HG03025 (cell line): ENCODE data around the gene TOMM5.

Source experiments
- ATAC-seq: cut with Tn5 transposase; IDR thresholded peaks from one replicate; pipeline ENCODE4 v1.9.1; 2021; ENCODE audit warnings: mild to moderate bottlenecking, moderate library complexity; ENCODE audit not compliant: unreplicated experiment, low FRiP score

Gene TOMM5

DNA sequence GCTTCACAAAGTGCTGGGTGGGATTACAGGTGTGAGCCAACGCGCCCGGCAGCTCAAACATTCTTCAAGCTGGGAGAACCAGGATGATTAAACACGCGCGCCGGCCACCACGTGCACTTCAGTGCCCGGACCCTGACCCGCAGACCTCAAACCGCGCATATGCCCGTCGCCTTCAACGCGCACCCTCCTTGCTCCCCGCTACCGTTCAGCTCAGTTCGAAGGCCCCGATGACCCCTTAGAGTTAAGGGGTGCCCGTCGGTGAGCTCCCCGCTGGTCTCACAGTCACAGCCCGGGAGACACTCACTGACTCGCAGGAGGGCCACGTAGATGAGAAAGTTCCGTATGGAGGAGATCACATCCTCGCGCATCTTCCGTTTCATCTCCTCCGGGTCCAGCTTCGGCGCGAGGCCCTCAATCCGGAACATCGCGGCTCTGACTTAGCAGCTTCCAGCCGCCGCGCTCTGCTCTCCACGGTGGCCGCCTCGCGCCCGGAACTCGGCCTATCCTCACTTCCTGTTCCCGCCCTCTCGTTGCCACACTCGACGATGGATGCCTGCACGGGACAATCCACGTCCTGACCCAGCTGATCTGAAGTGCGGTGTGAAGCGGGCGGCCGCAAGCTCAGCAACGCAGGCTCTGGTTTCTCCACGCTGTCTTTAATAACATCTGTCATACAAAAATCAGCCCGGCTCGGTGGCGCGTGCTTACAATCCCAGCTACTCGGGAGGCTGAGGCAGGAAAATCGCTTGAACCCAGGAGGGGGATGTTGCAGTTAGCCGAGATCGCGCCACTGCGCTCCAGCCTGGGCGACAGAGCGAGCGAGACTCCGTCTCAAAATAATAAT is at the start of gene TOMM5:
TOMM5 (minus strand) TSS at position 490 of the 844 bp plus-strand sequence; CDS start at position 425, 65 bp downstream.
- peak; percentile 83 for ATAC-seq

DNA sequence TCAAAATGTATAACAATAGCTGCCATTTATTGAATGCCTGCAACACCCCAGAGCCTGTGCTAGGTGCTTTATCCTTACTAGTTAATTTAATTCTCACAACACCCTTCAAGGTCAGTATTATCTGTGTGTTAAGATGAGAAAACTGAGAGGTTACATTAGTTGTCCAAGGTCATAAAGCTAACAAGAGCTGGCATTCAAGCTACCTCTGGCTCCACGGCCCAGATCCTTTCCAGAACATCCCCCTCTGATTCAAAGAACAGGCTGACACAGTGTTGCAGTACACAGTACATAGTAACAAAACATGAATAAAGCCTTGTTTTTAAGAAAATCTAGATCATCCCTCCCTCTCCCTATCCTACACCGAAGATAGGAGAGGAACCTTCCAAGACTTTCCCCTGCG is 48.9 kb upstream of the TOMM5 start:
- no peak for ATAC-seq

DNA sequence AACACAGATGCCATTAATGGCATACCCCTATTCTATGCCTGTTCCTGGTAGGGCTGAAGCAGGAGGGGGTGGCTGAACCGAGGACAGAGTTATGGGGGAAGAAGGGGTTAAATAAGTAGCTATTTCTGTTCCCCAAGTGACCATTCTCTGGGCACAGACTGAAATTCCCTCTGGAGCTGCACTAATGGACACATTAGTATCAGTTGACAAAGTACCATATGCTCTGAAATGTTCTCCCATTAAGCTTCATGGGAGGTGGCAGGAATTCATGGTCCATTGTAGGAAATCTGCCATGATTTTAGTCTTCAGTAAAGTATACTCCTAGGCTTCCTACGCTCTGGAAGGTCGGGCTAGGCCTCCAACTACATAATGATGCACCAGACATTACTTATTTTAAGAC is 47.8 kb upstream of the TOMM5 start:
- no peak for ATAC-seq

DNA sequence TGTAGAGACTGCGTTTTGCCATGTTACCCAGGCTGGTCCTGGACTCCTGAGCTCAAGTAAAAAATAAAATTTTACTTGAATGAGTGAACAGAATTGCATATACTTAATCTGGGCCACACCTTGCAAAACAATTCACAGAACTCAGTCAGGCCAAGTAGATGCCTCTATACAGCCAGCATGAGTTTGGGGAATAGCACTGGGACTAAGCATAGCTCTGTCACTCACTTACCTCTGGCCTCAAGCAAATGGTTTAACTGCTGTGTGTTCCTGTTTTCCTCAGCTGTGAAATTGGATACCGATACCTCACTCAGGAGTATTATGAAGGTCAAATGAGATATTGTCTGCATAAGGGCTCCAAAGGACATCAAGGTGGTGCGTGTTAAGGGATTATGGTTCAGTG is 47.4 kb upstream of the TOMM5 start:
- ATAC-seq, result no peak

DNA sequence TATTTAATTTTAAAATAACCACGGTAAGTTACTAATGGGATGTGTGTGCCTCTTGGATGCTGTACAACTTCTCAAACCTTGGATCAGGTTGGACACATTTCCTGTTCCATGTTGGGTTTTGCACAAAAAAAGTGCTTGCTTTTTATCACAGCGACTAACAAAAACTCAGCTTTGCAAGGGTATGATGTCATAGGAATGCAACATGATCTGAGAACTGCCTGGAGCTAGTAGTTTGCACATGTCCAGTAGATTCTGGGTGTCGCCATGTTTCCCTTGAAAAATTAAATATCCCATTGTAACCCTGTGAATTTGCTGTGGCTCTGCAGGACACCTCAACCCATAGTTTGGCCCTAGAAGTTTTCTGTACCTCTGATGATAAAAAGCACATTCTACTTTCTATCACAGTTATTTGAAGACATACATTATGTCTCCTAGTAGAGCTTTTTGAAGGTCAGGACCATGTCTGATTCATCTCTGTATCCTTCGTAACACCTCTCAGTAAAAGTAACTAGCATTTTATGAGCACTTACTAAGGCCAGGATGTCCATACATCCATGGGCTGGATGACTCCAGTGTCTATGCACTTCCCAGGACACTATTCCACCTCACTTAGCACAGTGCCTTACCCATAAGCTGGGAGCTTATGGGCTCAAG is 46.8 kb upstream of the TOMM5 start:
- ATAC-seq, result no peak

DNA sequence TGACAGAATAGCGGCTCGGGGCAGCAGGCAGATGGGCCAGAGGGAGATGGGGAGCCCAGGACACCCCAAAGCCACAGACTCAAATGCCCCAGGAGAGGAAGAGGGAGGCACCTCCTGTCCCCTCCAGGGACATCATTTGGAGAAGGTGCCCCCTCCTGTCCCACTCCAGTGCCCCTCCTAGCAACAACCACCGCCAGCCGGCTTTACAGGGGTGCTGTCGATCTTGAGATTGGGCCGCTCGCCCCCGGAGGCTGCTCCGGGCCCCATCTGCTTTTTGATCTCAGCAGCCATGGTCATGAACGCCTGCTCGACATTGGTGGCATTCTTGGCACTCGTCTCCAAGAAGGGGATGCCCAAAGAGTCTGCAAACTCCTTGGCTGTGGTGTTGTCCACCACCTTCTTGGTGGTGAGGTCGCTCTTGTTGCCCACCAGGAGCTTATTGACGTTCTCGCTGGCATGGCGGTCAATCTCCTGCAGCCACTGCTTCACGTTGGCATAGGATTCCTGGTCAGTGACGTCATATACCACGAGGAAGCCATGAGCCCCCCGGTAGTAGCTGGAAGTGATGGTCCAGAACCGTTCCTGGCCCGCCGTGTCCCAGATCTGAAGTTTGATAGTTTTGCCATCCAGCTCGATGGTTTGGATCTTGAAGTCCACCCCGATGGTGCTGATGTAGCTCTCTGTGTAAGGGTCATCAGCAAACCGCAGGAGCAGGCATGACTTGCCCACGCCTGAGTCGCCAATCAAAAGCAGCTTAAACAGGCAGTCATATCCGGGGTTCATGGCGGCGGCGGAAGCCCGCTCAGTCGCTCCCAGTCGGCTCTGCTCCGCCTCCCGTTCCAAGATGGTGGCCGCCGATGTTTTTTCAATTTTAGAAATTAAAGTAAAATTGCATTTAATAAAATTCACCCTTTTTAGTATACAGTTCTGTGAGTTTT is 44.4 kb upstream of the TOMM5 start:
- no peak for ATAC-seq

DNA sequence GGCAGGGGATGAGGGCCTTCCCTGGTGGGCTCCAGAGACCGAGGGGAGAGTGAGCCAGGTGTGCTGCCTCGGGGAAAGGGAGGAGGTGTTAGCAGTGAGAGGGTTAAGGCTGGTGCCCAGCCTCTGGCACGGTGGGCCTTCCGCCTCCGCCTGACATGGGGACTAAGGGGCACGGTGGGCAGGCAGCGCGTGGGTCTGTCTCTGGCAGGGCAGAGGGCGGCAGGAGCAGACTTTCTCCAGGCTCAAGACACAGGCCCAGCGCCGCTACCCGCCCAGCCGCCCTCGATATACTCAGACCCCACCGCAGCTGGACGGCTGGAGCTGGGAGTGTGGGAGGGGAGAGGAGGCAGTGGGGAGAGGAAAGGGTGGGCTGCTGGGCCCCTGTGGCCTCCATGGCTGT is 43.4 kb upstream of the TOMM5 start:
- ATAC-seq, result no peak

DNA sequence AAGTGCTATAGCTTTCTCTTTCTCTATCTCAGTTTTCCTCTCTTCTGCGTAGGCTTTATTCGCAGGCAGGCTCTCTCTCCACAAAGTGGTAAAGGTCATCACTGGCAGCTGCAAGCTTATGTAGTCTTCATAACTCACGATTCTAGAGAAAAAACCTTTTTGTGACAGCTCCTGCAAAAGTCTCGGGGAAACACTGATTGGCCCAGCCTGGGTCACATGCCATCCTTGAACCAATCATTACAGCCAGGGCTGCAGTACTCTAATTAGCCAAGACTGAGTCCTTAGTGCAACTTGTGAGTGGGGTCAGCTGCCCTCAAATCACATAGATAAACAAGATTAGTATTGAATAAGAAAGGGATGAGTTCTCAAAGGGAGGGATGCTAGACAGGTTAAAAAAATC is 40.1 kb upstream of the TOMM5 start:
- no peak for ATAC-seq

DNA sequence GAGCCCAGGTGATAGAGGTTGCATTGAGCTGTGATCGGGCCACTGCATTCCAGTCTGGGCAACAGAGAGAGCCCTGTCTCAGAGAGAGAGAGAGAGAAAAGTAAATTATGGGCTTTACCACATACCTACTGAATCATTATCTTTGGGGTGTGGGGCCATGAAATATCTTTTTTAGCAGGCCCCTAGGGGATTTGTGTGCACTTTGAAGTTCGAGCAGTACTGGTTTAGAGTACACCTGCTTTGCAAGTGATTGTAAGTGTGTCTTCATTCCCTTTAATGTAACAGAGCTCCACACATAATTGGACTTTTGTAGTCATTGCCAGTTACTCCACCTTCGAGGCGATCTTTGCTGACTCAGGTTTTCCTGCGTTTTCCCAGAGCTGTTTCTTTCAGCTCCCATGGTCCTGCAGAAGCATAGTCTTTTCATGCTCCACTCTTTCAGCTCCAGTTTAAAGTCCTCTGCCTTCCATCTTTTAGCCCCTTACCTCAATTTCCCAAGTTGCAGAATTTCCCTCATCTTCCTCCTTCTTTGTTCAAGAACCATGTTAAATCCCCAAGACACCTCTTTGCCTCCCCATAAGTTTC is 34.4 kb upstream of the TOMM5 start:
- no peak for ATAC-seq

DNA sequence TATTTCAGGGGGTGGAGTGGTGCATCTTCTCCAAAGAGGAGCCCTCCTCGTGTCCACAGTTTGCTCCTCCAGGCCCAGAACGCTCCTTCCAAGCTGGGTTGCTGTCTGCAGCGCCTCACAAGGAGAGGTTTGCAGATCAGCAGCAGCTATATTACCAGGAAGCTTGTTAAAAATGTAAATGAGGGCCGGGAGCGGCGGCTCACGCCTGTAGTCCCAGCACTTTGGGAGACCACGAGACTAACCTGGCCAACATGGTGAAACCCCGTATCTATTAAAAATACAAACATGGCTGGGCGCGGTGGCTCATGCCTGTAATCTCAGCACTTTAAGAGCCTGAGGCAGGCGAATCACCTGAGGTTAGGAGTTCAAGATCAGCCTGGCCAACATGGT is 33.4 kb upstream of the TOMM5 start:
- ATAC-seq, result no peak

DNA sequence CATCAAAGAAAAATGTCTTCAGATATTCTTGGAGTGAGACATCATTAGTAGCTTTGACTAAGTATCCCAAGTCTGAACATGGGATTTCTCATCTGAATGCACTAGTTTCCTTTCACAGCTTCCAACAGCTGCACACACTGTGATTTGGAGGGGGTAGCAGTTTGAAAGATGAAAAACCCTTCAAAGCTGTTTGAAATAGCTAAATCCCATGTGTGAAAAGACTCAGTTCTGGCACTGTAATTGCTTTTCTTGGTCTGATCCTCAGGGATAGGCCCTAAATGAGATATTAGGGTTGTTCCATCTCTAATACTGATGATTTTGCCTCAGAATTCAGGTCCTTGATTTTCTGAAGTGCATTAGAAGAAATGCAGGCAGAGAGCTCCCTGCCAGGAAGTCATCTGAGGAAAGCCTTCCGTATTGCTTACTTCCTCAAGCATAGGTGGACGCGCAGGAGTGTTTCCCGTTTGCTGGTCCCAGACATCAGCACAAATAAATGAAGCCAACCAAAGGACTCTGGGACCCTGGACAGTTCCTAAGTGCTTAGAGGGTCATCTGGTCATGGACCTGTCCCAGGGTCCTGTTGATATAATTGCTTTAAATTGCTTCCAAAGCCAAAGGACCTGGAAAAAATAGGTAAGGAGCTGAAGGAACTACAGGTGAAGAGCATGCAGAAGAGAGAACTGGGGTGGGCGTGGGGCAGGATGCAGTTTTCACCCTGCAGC is 32.8 kb upstream of the TOMM5 start:
- ATAC-seq, result no peak

DNA sequence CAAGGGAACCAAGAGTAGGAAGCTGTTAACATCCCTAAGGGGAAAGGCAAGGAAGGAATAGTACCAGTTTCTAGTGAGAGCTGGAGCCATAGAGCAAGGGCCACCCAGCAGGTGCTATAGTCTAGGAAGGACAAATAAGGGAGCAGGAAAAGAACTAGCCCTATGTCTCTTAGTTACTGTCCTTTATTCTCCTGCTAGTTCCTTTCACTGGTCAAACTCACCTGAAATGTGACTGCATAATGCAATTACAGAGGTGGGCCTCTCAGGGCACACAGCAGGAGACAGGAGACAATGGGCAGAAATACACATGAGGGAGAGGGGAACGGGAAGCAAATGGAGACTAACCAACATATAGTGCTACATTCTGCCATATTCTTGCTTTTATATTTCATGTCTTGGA is 31.7 kb upstream of the TOMM5 start:
- ATAC-seq, result no peak

DNA sequence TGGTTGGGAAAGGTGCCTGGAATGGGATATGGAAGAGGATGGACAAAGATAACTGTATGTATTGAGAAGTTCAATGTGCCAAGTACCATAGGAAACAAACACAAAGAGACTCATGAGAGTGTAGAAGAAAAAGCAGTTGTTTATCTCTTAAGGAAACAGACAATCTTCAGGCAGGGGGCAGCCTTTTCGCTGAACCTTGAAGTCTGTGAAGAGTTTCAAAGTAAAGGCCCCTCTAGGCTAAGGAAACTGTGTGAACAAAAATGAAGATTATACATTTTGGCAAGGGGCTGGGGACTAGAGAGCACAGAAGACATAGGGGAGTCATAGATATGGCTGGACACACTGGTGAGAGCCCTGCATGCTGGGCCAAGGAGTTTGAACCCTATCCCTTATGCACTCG is 30.9 kb upstream of the TOMM5 start:
- ATAC-seq, result no peak

DNA sequence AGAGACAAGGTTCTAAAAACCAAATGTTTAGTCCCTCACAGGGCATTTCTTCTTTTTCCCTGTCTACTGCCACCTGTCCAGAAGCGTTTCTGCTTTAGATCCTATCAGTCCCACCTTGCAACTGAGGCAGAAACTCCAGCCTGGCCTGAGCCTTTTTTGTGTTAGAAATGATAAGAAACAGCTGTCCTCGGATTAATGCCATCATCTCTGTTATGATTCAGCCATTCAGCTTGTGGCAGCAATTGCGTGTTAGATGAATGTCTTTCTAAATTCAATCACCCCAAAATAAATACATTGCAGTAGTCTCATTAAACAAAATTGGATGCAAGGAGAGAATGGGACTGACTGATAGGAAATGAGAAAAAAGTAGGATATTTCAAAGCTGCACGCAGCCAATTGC is 30.1 kb upstream of the TOMM5 start:
- no peak for ATAC-seq

DNA sequence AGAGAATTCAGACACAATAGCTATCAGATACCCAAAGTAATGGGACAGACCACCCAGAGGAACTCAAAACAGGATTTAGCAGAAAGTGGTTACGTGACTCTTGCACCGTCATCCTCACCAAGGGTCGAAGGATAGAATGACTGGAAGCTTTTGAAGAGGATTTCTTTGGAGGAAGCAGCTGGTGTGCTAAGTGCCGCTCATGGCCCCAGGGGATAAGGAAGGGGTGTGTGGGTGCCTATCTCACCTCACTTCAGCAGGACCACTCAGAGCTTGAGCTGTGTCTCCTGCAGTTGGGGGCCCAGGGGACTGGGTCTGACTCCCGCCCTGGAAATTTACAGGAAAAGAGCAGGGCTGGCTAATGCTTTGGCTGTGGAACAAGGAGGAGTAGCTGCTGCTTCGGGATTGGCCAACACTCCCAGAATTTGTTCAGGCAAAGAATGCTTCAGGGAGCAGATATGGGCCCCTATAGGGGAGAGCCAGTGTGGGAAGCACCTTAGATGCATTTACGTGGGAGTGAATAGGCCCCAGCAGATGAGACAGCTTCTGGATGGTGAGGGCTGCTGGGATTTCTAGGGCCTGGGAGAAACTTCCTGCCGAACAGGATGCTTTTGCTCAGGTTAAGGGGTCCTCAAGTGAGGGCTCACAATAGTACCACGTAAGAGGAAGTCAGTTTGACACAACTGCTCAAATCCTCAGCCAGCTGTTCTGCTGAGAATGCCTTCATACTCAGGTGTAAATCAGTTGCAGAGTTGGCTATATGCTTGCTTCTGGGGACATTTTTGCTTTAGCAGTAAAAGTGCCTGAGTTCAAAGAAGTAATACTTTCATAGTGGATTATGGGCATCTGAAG is 29.1 kb upstream of the TOMM5 start:
- ATAC-seq, result no peak

DNA sequence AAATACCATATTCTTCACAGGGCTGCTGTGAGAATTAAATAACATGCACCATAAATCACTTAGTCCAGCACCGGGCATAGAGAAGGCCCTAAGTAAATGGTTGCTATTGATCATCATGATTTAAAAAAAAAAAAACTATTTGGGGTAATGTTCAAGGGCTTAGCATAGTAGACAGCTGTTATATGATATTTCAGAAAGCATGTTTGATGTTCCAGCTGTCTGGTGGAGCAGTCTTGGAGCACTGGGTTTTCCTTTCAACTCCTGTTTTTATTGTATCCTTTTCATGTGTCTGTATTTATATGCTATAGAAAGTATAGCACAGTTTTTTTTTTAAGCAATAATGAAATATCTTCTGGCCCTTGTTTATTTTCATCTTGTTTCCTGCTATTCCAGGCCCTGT is 28.0 kb upstream of the TOMM5 start:
- ATAC-seq, result no peak

DNA sequence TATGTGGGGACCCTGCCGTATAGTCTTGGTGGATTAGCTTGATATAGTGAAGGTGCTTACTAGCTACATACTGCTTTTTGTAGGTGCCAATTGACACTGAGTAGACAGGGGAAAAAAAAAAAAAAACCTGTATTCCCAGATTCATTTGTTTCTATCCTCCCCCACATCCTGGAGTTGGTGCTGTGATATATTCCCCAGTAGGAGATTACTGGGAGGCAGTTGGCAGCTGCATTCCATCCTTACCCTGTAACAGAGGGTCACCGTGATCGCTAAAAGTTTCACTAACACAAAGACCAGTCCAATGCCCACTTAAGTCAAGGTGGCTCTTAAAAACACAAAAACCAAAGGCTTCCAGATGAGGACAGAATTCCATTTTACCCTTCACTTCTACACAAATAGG is 27.4 kb upstream of the TOMM5 start:
- no peak for ATAC-seq

DNA sequence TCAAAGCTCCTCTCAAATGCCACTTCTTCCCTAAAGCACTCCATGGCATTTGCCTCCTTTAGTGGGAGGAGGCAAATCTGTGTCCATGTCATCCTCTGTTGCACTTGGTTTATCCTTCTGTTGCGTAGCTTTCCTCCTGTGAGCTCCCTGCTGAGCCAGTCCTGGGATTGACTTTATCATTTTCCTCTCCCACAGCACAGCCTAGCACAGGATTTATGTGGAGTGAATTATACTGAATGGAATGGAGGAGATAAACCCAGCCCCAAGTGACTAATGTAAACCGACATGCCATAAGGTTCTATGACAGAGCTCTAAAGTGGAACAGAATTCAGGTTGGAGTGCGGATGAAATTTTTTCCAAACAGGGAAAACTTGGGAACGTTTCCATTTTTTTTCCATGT is 26.4 kb upstream of the TOMM5 start:
- ATAC-seq, result no peak

DNA sequence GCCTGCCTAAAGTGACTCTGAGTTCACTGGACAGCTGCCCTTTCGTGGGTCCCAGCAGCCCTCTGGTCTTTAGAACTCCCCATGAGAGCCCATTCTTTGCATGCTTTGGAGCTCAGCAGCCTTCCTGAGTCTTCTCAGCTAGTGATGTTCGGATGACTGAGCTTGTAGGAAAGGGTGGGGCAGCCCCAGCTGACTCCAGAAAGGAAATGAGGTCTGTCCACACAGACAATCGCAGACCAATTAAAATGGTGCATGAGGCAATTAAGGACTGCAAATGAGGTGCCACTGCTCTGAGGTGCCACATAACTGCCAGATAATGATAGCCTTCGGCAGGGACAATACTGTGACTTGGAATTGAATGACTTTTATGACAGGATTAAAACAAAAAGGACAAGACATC is 25.4 kb upstream of the TOMM5 start:
- no peak for ATAC-seq
